PFSK-1 (cell line): ENCODE measurements around the gene CAMKMT.

Source experiments
- FOXP2 ChIP-seq: optimal IDR thresholded peaks from 2 replicates; pipeline ENCODE3; 2011; ENCODE audit warnings: borderline replicate concordance, control low read depth, inconsistent platforms; ENCODE audit not compliant: insufficient read depth; ENCODE audit errors: extremely low read length, extremely low read depth
- POLR2AphosphoS5 ChIP-seq: IDR thresholded peaks from 2 replicates; pipeline ENCODE4 v1.6.1; 2012; ENCODE audit warnings: low read depth, mild to moderate bottlenecking, control low read depth, low read length, moderate library complexity
- SIN3A ChIP-seq: IDR thresholded peaks from 2 replicates; pipeline ENCODE4 v1.6.1; 2012; ENCODE audit warnings: mild to moderate bottlenecking, low read length, moderate library complexity, borderline replicate concordance; ENCODE audit not compliant: insufficient read depth
- TAF1 ChIP-seq: IDR thresholded peaks from 2 replicates; pipeline ENCODE4 v1.6.1; 2012; ENCODE audit warnings: low read length, control low read depth, borderline replicate concordance; ENCODE audit not compliant: insufficient read depth
- TF ChIP-seq, protein P1 (sequence below), 2 experiments: IDR thresholded peaks; 2 replicates each; pipeline versions ENCODE4 v1.6.1 to v1.8.0; 2011 to 2012; ENCODE audit warnings: low read depth in 2 of 2, low read length in 2 of 2, control low read depth in 1 of 2, inconsistent platforms in 1 of 2, mild to moderate bottlenecking in 1 of 2, moderate library complexity in 1 of 2; ENCODE audit not compliant: insufficient read depth in 1 of 2

The CAMKMT gene

DNA sequence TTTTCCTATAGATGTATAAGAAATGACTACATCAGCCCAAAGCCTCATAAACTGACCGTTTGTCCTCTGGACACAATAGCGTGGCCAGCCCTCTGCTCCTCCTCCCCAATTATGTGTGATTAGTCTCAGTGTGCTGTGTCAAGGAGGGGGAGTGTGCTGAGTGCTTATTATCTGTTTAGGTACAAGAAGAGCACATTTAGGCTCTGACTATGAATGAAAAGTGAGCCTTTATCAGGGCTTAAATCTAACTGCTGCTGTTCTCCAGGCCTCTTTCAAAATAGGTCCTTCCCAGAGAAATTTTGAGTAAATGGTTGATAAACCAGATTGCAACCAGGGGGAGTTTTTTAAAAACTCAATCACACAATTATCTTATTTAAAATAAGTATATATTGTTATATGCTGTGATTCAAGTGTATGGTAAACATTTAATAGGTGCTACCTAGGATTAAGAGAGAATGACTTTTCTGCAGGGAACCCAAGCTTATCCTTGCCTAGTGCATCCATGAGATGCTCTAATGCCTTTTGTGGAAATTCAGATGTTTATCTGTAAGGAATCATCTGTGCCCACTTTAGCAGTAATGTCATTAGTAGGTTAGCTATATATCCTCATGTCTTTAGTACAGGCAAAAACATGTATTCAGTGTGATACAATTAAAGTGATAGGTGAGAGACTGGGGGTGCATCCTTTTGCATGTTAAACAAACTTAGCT is 411.1 kb downstream of the CAMKMT start:
- TF ChIP-seq, protein P1, sequence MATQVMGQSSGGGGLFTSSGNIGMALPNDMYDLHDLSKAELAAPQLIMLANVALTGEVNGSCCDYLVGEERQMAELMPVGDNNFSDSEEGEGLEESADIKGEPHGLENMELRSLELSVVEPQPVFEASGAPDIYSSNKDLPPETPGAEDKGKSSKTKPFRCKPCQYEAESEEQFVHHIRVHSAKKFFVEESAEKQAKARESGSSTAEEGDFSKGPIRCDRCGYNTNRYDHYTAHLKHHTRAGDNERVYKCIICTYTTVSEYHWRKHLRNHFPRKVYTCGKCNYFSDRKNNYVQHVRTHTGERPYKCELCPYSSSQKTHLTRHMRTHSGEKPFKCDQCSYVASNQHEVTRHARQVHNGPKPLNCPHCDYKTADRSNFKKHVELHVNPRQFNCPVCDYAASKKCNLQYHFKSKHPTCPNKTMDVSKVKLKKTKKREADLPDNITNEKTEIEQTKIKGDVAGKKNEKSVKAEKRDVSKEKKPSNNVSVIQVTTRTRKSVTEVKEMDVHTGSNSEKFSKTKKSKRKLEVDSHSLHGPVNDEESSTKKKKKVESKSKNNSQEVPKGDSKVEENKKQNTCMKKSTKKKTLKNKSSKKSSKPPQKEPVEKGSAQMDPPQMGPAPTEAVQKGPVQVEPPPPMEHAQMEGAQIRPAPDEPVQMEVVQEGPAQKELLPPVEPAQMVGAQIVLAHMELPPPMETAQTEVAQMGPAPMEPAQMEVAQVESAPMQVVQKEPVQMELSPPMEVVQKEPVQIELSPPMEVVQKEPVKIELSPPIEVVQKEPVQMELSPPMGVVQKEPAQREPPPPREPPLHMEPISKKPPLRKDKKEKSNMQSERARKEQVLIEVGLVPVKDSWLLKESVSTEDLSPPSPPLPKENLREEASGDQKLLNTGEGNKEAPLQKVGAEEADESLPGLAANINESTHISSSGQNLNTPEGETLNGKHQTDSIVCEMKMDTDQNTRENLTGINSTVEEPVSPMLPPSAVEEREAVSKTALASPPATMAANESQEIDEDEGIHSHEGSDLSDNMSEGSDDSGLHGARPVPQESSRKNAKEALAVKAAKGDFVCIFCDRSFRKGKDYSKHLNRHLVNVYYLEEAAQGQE (IDR thresholded peaks at IDR 0.05; ENCODE audit: insufficient read depth in 1 of 2, low read depth in 2 of 2, low read length in 2 of 2) = no peak
- TF ChIP-seq SIN3A = no peak
- no peak for TF ChIP-seq POLR2AphosphoS5
- TF ChIP-seq FOXP2 = no peak
- TF ChIP-seq TAF1 = no peak

DNA sequence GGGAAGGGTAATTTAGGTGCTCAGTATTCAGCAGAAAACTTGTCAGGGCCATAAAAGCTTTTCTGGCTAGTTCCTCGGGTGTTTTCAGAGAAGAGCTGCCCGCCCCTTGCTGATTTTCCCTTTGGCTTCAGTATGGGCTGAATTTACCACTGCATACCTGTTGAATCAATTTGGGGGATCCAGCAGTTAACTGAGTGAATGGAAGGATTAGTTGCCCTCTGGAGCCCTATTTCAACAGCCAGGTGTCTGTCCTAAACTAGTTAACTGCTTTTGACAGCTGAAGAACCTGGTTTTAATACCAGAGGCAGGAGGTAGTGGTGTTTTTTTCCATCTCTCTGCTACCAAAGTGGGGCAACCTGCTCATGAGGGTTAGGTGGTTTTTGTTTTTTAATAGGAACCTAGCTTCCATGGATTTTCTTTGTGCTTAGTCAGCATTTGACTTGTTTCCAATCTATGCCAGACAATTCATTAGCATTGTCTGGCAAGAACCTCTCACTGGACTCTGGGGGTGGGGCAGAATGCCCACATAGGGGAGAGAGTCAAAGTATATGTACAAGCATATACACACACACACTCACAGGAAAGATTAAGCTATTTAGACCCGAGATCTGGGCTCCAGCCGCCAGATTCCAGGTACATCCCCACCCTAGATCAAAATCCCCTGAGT is 413.2 kb downstream of the CAMKMT start:
- TF ChIP-seq POLR2AphosphoS5 (no peak), TAF1 (no peak), FOXP2 (no peak), SIN3A (no peak)
- TF ChIP-seq, protein P1 (IDR thresholded peaks at IDR 0.05; ENCODE audit: insufficient read depth in 1 of 2, low read depth in 2 of 2, low read length in 2 of 2) = no peak

DNA sequence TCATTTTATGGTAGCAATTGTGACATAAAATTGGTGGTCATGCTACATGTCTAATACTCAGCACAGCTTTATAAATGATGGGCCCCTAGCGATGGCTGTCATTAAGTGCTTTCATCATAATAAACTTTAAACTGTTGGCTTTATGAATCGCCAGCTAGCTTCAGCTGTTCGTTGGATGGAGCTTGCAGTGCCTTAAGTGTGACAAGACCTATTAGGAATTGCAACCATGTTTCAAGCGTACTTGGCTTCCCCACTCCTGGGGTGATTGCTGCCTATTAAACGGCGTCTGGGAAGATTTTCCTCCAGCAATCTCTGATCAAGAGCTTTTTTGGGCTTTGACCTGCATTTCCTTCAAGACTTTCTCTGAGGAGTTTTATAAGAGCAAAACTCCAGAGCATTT is 415.3 kb downstream of the CAMKMT start:
- TF ChIP-seq, protein P1 (IDR thresholded peaks at IDR 0.05; ENCODE audit: insufficient read depth in 1 of 2, low read depth in 2 of 2, low read length in 2 of 2) = no peak
- no peak for TF ChIP-seq TAF1
- no peak for TF ChIP-seq POLR2AphosphoS5

DNA sequence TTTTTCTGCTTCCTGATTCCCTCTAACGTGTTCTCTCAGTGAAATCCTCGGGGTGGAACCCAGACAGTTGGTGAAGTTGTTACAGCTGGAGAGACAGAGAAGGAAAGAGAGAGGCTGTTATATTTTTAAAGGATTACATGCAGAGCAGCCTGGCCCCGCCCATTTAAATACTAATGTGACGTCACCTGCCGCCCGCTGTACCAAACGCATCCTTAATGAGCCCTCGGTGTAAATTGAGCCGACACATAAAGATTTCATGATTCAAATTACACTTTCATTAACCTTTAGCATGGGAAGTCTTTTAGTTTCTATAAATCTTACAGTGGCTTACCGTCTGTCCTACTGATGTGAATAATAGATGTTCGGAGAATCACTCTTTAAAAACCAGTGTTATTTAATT is 415.8 kb downstream of the CAMKMT start:
- no peak for TF ChIP-seq POLR2AphosphoS5
- TF ChIP-seq SIN3A = no peak
- TF ChIP-seq FOXP2 = no peak
- TF ChIP-seq, protein P1 (IDR thresholded peaks at IDR 0.05; ENCODE audit: insufficient read depth in 1 of 2, low read depth in 2 of 2, low read length in 2 of 2) = no peak
- TF ChIP-seq TAF1 = no peak

DNA sequence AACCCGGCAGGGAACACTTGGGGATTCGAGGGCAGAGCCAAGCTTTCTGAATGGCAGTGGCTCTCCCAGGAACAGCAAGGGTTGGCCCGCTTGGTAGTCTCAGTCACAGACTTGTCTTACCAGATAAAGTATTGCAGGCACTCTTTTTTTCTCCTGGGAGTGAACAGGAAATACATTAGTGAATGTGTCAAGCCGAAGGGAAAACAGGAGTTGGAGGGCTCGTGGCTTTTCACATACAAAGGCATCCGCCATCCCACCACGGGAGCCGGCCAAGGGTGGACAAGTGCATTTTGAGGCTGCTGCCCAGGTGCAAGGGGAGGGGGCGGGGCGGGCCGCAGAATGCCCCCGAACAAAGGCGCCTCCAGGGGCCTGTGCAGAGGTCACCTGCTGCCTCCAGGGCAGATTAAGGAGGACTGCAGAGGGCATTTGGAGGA is 416.5 kb downstream of the CAMKMT start:
- TF ChIP-seq FOXP2 (no peak), SIN3A (no peak), TAF1 (no peak), POLR2AphosphoS5 (no peak)
- TF ChIP-seq, protein P1 (IDR thresholded peaks at IDR 0.05; ENCODE audit: insufficient read depth in 1 of 2, low read depth in 2 of 2, low read length in 2 of 2) = no peak
